Measurements from ENCODE around the gene MAP3K7CL.
"Not testable (repeated sequence)": the region's sequence is repeated elsewhere in the genome, so short reads cannot be mapped to it uniquely, and the experiment has no call there.

The MAP3K7CL gene

DNA sequence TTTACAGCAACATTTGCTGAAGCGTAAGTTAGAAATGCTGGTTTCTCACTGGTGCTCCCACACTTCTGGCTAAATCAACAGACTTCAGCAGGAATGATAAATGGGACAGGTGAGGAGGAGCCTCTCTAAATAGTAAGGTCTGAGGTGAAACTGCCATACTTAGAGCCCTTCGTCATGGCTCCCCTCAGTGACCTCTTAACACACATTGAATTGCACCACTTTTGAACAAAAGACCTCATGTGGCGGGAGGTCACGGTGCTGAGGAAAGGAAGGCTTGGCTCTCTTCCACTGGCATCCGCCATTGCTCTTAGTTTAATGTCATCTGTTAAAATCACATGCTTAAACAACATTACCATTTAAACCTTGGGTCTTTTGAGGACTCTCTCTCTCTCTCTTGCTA is 3.4 kb downstream of the MAP3K7CL start:
- no peak for DNase-seq (ENCODE audit: low spot score)

DNA sequence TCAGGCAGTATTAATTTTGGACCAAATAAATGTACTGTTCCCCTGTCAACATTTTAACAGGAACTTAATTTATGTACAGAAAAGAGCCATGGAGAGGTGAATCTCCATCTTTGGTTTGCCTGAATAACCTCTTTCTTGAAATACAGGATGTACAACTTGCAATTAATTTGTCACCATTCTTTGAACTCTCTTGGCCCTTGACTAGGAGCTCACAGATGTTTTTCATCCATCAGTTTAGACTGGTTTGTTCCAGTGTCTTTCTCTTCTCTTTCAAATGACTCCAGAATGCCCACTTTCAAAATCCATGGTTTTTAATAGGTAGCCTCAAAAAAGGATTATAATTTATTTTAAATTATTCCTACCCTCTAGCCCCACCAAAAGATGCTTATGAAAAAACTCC is 5.0 kb downstream of the MAP3K7CL start:
- DNase-seq (ENCODE audit: low spot score): no peak

DNA sequence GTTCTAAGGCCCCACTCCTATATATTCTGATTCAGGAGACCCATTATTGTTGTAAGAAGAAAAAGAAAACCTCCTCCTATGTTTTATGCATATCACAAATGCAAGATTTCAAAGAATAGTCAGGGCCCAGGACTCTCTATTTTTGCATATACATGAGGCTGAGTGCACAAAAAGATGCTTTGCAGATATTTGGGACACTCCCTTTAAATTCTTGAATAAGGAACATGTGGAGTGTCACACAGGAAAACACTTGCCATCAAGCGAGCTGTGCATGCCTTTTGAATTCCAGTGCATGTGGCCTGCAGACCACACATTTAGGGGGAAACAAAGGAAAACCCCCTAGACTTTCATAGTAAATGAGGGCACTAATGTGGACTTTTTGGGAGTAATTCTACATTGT is 5.6 kb downstream of the MAP3K7CL start:
- no peak for DNase-seq (ENCODE audit: low spot score)

DNA sequence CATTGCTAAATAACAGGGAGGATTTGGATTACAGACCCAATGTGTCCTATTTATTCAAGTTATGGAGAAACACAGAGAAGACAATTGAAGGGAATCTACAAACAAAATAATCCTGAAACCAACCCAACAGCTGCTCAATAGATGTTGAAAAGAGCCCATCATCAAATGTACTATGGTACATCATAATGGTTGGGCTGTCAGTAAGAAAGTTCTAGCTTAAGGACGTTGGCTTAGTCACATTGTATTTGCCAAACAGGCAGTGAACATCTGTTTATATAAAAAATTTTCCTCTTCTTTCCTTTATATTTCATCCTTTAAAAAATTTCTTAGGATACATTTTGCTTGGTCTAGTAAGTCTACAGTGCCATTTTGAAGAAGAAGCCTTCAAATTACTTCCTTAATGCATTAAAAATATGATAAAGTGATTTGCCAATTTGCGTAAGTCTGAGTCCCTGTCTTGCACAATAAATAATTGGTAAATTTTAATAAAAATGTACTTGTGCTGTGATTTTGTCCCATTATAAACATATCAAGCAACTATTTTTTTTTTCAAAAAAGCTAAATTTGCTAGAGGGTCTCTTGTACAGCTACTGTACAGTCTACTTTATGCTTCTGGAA is 14.4 kb downstream of the MAP3K7CL start:
- DNase-seq (ENCODE audit: low spot score): no peak

DNA sequence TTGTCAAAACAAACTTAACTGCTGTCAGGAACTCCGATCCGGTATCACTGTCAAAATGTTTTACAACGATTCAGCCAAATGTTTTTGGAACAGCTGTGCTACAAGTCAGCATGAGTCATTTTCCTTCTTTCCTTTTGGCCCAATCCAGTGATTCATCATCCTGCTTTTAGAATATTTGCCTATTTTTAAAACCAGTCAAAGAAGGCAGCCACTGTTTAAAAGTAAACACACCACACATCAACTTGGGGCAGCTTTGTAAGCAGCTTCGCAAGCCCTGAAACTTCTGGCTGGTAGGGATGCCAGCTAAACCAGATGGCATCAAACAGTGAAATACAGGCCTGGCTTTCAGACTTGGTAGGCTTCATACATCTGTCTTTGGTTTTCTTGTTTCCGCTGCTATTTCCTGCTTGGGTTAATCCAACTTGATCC is 14.9 kb downstream of the MAP3K7CL start:
- DNase-seq (ENCODE audit: low spot score): peak; percentile 14

DNA sequence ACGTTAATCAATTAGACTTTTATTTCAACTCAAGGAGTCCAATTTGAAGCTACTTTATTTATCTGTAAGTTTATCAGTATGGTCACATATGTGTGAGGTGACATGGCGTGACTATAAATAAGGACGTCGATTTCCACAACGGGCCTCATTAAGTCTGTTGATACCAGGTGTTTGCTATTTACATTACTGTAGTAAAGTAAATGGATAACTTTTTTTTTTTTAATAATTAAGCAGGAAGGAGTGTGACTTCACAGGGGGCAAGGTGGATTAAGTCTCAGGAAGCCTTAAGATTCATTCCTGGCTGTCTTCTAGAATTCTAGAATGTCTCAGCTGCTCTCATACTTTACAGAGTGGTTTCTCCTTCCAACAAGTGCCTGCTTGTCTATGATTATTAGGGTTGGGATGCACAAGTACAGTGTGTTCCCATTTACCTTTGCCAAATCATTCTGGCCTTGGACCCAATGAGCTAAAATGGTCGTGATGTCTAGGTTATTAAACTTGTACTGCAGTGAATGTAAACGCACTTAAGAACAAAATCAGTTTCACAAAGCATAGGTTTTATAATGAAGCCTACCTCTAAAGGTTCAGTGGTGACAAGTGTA is 15.5 kb downstream of the MAP3K7CL start:
- DNase-seq (ENCODE audit: low spot score): no peak

DNA sequence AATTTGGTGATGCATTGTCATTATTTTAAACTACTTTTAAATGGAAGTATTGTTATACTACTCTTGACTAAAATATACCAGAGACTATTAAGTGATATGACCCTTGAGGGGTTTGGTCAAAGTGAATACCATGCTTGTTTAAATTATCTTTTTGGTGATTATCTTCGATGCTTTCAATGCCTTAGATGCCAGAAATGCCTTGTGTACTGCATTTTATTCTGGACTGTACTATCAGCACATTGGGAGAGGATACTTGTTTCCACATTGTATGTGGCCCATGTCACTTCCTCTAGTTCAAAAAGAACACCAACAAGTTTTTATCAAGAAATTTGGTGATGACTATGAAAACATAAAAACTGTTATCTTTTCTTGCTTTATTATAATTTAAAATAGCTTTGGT is 16.3 kb downstream of the MAP3K7CL start:
- no peak for DNase-seq (ENCODE audit: low spot score)

DNA sequence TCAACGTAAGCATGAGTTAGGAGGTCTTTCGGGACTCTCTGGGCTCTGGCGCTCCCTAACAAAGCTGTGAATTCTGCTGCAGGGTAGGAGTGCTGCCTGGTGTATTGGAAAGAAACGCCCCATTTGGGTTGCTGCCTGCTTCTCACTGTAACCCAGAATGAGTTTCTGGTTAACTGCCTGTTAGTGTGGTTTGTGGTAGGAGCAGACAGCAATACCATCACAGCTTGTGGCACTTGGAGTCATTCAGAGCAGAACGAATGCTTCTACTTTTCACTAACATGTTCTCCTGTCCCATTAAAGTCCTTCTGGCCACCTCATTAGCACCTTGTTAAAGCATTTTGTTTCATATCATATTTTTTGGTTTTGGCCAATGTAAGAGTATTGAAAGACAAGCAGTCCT is 18.1 kb downstream of the MAP3K7CL start:
- DNase-seq (ENCODE audit: low spot score): no peak

DNA sequence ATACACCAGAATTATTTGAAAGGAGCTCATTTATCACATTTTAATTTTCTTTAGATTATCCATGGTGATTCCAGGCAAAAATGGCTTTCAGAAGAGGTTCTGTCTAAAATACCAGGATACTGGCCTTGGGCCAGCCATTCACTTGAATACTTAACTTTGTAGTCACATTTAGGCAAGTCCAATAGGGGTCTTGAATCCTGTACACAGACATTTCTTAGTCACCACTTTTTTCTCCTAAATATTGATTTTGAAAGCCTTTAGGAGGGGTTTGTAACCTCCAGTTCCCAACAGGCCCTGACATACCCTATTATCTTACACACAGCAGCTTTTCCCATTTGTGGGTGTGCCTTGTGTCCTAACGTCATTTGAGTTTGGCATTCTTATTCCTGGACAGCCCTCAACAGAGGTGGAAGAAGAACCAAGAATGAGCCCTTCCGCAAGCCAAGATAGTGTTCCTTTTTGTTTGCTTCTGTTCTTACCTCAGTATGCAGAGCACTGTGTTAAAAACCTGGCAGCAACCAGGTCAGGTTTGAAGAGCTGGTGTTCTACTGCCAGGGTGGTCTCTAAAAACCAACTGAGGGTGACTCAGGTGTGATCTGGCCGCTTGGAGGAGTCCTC is 19.5 kb downstream of the MAP3K7CL start:
- no peak for DNase-seq (ENCODE audit: low spot score)

DNA sequence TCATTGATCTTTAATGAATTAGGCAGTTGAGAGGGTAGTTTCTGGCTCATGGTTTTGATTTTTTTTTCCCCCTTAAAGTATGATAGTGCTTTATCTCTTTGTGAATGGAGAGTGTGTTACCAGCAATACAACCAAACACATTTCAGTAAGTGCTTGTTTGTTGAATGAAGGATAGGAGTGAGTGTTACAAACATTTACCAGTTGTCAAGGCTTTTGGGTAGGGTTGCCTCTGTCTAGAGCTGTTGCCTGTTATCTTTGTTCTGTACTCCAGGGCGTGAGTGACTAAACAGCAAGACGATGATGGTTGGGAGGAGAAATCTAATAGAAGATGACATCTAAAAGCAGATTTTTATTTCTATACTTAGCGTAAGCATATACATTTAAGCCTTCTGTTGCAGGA is 21.5 kb downstream of the MAP3K7CL start:
- no peak for DNase-seq (ENCODE audit: low spot score)

DNA sequence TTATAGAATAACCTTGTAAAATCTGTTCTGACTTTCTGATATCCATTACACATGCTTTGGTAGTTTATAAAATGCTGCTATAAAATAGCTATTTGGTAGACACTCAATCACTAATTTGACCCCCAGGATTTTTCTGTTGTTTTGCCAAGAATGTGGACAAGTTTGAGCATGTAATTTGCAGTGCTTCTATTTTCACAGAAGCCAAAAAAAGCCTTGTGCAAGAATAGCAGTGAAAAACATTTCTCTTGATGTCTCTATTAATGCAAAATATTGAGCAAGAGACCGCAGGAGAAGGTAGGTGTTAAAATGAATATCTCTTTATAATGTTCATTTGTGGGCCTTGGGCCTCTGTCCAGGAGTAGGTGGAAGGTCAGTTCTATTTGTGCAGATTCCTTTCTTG is 22.5 kb downstream of the MAP3K7CL start:
- DNase-seq (ENCODE audit: low spot score): no peak

DNA sequence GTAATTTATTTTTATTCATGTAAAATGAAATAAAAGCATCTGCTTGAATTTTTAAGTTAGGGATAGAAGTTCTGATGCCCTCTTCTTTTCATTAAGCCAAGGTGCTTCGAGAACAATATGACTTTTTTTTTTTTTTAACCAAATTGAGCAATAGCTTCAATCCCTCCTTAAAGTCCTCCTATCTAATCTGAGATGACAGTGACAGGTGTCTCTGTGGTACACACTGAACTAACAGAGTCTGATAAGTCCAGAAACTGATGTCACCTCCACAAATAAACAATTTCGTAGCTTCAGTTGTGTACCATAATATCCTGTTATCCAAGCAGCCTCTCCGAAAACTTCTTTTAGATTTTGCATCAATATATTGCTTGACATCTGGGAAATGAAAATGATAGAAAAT is 23.8 kb downstream of the MAP3K7CL start:
- DNase-seq (ENCODE audit: low spot score): no peak

DNA sequence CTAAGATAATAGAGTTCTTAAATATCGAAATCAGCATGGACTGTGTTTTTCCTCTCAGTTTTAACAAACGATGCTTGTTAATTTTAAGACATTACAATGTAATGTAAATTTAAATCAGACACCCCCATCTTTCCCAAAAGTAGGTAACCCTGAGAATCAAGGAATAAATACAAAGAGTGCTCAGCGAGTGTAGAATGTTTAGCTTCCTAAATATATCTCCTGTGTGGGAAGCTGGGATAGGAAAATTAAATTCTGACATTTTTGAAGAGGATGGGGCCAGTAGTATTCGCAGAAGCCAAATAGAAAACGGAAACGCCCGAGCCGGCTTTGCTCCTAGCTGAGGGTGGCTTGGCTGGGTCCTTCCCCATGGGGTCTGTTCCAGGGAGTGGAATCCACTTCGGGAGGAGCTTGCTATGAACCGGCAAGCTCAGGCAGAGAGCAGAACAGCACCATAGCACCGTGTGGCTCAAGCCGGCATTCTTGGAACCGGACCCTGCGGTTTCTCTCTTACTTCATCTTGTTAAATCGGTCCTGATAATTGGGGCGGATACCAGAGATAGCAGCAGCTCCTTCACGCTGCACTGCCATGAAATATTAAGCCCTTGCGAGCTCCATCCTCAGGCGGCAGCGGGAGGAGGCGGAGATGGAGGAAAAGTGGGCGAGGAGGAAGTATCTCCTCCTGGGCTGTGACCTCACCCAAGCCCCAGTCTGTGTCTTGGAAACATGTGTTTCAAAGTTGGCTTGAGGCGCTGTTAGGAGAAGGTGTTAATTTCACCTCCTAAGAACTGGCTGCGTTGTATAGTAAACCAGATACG is 24.9 kb downstream of the MAP3K7CL start:
- DNase-seq (ENCODE audit: low spot score): peak; percentile 27

DNA sequence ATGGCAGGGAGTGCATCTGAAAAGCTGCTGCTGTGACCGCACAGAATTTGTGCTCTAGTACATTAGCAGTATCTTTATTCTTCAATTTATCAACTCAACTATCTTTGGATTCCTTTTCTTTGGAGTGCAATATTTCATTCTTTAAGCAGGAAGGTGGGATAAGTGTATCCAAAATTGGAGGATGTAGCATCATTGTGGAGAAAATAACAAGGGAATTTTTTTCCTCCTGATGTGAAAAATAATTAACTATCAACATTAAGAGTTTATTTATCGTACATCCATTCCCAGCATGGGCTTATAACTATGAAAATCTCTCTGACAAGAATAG is 25.5 kb downstream of the MAP3K7CL start:
- no peak for DNase-seq (ENCODE audit: low spot score)

DNA sequence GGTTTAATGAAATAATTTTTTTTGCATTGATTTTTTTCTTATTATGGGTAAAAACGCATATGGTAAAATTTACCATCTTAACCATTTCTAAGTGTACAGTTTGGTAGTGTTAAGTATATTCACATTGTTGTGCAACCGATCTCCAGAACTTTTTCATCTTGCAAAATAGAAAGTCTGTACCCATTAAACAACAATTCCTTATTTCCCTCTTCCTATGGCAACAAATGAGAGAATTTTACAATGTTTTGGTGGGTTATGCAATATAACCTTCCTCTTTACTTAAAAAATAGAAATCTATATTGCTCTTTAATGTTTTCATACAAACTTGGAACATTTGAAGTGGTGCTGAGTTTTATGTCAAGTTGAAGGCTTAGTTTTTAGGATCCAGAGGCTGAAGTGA is 26.6 kb downstream of the MAP3K7CL start:
- DNase-seq (ENCODE audit: low spot score): no peak

DNA sequence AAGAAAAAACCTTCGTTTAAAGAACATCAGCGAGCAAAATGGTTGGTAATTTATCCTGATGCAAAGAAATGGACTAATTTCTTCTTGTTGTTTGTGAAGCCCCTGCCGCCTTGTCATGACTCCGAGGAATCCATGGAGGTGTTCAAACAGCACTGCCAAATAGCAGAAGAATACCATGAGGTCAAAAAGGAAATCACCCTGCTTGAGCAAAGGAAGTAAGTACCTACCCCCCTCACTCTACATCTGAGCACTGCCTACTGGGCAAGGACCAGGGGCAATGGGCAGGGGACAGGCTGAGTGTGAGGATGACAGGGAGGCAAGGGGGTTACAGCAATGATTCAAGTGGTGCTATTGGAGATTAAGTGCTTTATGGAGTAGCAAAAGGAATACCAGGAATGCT is 29.4 kb downstream of the MAP3K7CL start:
- DNase-seq (ENCODE audit: low spot score): no peak

DNA sequence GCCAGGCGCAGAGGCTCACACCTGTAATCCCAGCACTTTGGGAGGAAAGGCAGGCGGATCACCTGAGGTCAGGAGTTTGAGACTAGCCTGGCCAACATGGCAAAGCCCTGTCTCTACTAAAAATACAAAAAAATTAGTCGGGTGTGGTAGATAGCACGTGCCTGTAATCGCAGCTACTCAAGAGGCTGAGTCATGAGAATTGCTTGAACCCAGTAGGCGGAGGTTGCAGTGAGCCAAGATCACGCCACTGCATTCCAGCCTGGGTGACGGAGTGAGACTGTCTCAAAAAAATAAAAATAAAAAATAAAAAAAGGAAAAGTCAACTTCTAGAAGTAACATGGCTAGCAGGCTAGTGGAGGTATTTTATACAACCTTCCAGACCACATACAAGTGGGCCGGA is 32.4 kb downstream of the MAP3K7CL start:
- not testable (repeated sequence) for DNase-seq (ENCODE audit: low spot score)

DNA sequence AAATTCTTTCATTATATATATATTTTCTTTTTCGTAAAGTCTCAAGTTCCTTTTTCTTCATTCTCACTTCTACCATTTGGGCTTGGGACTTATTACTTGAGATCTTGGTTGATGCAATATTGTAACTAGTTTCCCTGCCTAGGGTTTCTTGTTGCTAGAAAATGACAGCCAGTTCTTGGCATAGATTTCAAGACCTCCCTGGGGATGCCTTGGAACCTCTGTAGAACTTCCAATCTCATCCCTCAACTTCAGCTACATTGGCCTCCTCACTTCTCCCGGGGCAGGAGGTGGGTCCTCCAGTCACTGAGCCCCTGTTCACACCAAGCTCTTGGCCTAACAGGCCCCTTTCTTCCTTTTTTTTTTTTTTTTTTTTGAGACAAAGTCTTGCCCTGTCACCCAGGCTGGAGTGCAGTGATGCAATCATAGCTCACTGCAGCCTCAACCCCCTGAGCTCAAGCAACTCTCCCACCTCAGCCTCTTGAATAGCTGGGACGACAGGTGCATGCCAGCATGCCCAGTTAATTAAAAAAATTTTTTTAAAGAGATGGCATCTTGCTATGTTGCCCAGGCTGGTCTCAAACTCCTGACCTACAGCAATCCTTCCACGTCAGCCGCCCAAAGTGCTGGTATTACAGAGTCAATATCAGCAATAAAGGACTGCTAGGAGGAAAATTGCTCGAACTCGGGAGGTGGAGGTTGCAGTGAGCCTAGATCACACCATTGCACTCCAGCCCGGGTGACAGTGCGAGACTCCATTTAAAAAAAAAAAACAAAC is 33.1 kb downstream of the MAP3K7CL start:
- no peak for DNase-seq (ENCODE audit: low spot score)

DNA sequence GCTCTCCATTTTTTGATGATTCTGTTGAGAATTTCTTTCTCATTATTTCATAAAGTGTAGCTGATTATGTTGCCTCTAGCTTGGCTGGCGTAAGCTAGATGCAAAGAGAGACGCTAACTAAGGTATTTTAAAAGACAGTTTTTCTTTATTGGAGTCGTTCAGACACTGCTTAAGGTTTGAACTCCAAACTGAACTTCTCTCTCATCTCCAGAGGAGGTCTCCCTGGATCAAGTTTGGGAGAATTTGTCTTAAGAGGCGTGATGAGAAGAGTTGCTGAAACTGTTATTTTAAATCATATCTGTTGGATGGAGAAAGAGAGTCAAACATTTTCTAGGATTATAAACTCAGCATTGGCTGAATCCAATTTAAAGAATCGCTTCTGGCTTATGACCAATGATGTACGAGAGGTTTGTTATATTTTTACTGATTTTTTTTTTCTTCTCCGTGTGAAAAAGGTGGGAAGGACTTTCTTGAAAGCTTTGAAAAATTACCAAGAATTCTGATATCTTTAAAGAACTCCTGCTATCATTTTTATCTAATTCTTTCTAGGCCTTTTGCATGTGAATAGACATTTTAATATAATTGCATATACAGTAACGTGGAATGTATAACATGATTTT is 34.0 kb downstream of the MAP3K7CL start:
- peak; percentile 62 for DNase-seq (ENCODE audit: low spot score)

DNA sequence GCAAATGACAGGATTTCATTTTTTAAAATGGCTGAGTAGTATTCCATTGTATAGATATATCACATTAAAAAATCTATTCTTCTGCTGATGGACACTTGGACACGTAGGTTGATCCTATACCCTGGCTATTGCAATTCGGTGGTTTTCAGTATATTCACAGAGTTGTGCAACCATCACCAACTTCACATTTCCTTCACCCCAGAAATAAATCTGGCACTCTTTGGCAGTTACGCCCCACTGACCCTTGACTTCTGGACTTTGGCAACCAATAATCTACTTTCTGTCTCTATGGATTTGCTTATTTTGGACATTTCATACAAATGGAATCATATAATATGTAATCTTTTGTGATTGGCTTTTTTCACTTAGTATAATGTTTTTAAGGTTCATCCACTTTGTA is 35.9 kb downstream of the MAP3K7CL start:
- DNase-seq (ENCODE audit: low spot score): no peak

DNA sequence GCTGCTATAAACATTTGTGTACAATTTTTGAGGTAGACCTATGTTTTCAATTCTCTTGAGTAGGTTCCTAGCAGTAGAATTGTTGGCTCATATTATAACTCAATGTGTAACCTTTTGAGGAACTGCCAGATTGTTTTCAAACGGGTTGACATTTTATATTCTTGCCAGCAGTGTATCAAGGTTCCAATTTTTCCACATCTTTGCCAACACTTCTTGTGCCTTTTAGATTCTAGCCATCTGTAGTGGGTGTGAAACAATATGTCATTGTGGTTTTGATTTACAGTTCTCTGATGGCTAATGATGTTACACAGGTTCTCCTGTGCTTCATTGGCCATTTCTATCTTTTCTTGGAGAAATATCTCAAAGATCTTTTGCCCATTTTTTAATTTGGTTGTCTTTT is 36.4 kb downstream of the MAP3K7CL start:
- no peak for DNase-seq (ENCODE audit: low spot score)

DNA sequence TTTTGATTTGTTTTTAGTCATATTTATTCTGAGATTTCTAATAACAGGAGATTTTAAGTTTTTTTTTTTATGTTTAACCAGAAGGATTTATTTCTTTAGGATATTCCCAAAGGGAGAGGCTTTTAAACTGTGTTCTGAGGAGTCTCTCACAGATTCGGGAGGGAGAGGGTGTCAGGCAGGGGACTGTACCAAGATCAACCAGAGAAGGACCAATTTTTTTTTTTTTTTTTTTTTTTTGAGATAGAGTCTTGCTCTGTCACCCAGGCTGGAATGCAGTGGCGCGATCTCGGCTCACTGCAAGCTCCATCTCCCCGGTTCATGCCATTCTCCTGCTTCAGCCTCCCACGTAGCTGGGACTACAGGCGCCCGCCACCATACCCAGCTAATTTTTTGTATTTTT is 37.0 kb downstream of the MAP3K7CL start:
- DNase-seq (ENCODE audit: low spot score): not testable (repeated sequence)
